Neural crest cell (in vitro differentiated cells): ENCODE results near the gene CCDC9B. TPM values are rescaled to one million over a fixed set of nuclear protein-coding genes. Genes with fewer than 3 reads are reported as not detected.

ENCODE experiments used
- DNase-seq: peaks from one replicate; pipeline ENCODE4 v3.0.0; 2021; ENCODE audit warnings: low read depth, mixed read lengths, low spot score
- H3K27ac Mint-ChIP-seq: one replicate; pipeline ENCODE4 v1.8.0; 2021; ENCODE audit warnings: mild to moderate bottlenecking, mixed read lengths; ENCODE audit not compliant: unreplicated experiment
- H3K27me3 Mint-ChIP-seq: 2 replicates; pipeline ENCODE4 v1.8.0; 2021; ENCODE audit warnings: low read depth, mild to moderate bottlenecking, mixed read lengths
- H3K36me3 Mint-ChIP-seq: 2 replicates; pipeline ENCODE4 v1.8.0; 2021; ENCODE audit warnings: low read depth, mild to moderate bottlenecking, mixed read lengths
- H3K4me1 Mint-ChIP-seq: 2 replicates; pipeline ENCODE4 v1.8.0; 2021; ENCODE audit warnings: mixed read lengths
- H3K4me3 Mint-ChIP-seq: one replicate; pipeline ENCODE4 v1.8.0; 2021; ENCODE audit warnings: mild to moderate bottlenecking, mixed read lengths
- H3K9me3 Mint-ChIP-seq: 2 replicates; pipeline ENCODE4 v1.8.0; 2021; ENCODE audit warnings: mixed read lengths
- CTCF ChIP-seq: fragments of 200-600 bp; sonication (generic); conservative IDR thresholded peaks from 2 replicates; pipeline ENCODE4 v1.5.0; 2021; ENCODE audit warnings: antibody characterized with exemption, mild to moderate bottlenecking
- total RNA-seq: library from RNA; stranded (reverse); gene quantifications from 2 replicates; pipeline ENCODE4 v1.2.1, GENCODE V29; 2021

The CCDC9B gene
- total RNA-seq, 1 donor from 2014 or later: 0.33 TPM

GRCh38 chr15:40367686-40368611, 27.2 kb upstream of the CCDC9B start:
- no peak overlapping the region for H3K27ac Mint-ChIP-seq

GRCh38 chr15:40367371-40367685, 26.6 kb upstream of the CCDC9B start:
- no peak for TF ChIP-seq CTCF
- Mint-ChIP-seq H3K4me1 (peaks cover 4% of the 10 kb centered on the region), H3K27ac (no peak overlapping the region), H3K4me3 (no peak overlapping the region), H3K9me3 (no peaks in the 10 kb centered on the region), H3K36me3 (no peaks in the 10 kb centered on the region), H3K27me3 (peaks cover 28% of the 10 kb centered on the region)
- DNase-seq: no peak

More at GRCh38 chr15:40367686-40368611, 27.2 kb upstream of the CCDC9B start:
- H3K27me3 Mint-ChIP-seq: peaks cover 27% of the 10 kb centered on the region
- DNase-seq: peak; percentile 80
- no peaks in the 10 kb centered on the region for H3K9me3 Mint-ChIP-seq
- no peak overlapping the region for H3K4me3 Mint-ChIP-seq
- H3K4me1 Mint-ChIP-seq: peaks cover 4% of the 10 kb centered on the region
- H3K36me3 Mint-ChIP-seq: no peaks in the 10 kb centered on the region
- TF ChIP-seq CTCF: peak; percentile 85

GRCh38 chr15:40366457-40367370, 26.0 kb upstream of the CCDC9B start:
- no peak for TF ChIP-seq CTCF
- H3K27ac Mint-ChIP-seq: no peak overlapping the region
- H3K27me3 Mint-ChIP-seq: peaks cover 29% of the 10 kb centered on the region
- H3K4me3 Mint-ChIP-seq: no peak overlapping the region
- peaks cover 4% of the 10 kb centered on the region for H3K4me1 Mint-ChIP-seq
- no peaks in the 10 kb centered on the region for H3K9me3 Mint-ChIP-seq
- DNase-seq: no peak
- H3K36me3 Mint-ChIP-seq: no peaks in the 10 kb centered on the region

GRCh38 chr15:40365624-40366456, 25.1 kb upstream of the CCDC9B start:
- no peak for DNase-seq
- H3K27me3 Mint-ChIP-seq: peaks cover 31% of the 10 kb centered on the region

More at GRCh38 chr15:40365624-40366456, 25.1 kb upstream of the CCDC9B start:
- no peaks in the 10 kb centered on the region for H3K9me3 Mint-ChIP-seq
- H3K4me3 Mint-ChIP-seq: no peak overlapping the region
- no peak for TF ChIP-seq CTCF
- no peaks in the 10 kb centered on the region for H3K36me3 Mint-ChIP-seq
- H3K4me1 Mint-ChIP-seq: peaks cover 4% of the 10 kb centered on the region
- no peak overlapping the region for H3K27ac Mint-ChIP-seq
